ENCODE measurements around the gene RSBN1L.

DNA sequence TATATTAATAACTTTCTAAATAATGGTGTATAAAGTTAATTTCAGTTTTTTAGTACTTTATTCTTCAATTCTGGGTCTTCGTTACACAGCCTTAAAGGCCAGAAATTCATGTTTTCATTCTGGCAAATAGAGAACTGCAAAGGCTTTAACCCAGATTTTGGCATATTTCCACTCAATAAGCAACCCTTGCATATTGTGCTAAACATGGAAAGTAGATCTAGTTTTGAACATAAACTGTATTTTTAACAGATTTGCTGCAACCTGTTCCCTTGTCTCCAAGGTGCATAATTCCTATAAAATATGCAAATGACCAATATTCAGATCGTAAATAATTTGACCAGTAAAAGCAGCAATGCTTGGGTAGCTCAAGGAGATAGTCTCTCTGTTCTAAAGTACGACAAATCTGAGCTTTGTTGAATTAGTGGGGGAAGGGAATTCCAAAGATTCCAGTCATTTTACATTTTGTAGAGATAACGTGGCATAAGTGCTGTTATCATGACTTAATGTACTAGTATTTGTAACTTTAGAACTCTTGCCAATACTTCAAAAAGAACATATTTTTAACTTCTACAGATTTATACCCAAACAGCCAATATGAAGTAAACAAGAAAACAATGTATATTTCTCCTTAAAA is 46.4 kb upstream of the RSBN1L start:
- TF ChIP-seq, protein P1, sequence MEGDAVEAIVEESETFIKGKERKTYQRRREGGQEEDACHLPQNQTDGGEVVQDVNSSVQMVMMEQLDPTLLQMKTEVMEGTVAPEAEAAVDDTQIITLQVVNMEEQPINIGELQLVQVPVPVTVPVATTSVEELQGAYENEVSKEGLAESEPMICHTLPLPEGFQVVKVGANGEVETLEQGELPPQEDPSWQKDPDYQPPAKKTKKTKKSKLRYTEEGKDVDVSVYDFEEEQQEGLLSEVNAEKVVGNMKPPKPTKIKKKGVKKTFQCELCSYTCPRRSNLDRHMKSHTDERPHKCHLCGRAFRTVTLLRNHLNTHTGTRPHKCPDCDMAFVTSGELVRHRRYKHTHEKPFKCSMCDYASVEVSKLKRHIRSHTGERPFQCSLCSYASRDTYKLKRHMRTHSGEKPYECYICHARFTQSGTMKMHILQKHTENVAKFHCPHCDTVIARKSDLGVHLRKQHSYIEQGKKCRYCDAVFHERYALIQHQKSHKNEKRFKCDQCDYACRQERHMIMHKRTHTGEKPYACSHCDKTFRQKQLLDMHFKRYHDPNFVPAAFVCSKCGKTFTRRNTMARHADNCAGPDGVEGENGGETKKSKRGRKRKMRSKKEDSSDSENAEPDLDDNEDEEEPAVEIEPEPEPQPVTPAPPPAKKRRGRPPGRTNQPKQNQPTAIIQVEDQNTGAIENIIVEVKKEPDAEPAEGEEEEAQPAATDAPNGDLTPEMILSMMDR (conservative IDR thresholded peaks at IDR 0.05; ENCODE audit: low read length), result no peak
- no peak for TF ChIP-seq EZH2phosphoT487 (IDR thresholded peaks at IDR 0.05; ENCODE audit: borderline replicate concordance)
